SHP77 (cell line): ENCODE data around the gene EFCAB6.

Experiments
- DNase-seq, 2 experiments: peaks; one replicate each; lab custom pipeline; 2025; lab: John Stamatoyannopoulos, UW

The EFCAB6 gene

GRCh38 chr22:43749473-43749872, 62.6 kb downstream of the EFCAB6 start:
- DNase-seq = no peak

- no peak for DNase-seq
Measured at GRCh38 chr22:43747877-43748276, 64.2 kb downstream of the EFCAB6 start.

GRCh38 chr22:43747058-43747457, 65.0 kb downstream of the EFCAB6 start:
- DNase-seq = no peak

GRCh38 chr22:43745783-43746356, 66.2 kb downstream of the EFCAB6 start:
- DNase-seq = no peak

- DNase-seq = no peak
Measured at GRCh38 chr22:43745411-43745770, 66.7 kb downstream of the EFCAB6 start.

- DNase-seq = no peak
Measured at GRCh38 chr22:43744700-43745410, 67.2 kb downstream of the EFCAB6 start.

- no peak for DNase-seq
Measured at GRCh38 chr22:43743929-43744643, 68.0 kb downstream of the EFCAB6 start.

GRCh38 chr22:43743131-43743530, 69.0 kb downstream of the EFCAB6 start:
- DNase-seq = no peak

- DNase-seq = no peak
Measured at GRCh38 chr22:43742154-43742950, 69.8 kb downstream of the EFCAB6 start.

- DNase-seq = no peak
Measured at GRCh38 chr22:43740587-43741270, 71.4 kb downstream of the EFCAB6 start.

GRCh38 chr22:43739851-43740379, 72.2 kb downstream of the EFCAB6 start:
- DNase-seq = no peak

GRCh38 chr22:43737150-43737828, 74.8 kb downstream of the EFCAB6 start:
- no peak for DNase-seq

GRCh38 chr22:43736651-43737050, 75.5 kb downstream of the EFCAB6 start:
- DNase-seq = no peak

GRCh38 chr22:43734370-43735150, 77.5 kb downstream of the EFCAB6 start:
- no peak for DNase-seq

GRCh38 chr22:43733138-43733537, 79.0 kb downstream of the EFCAB6 start:
- DNase-seq = no peak

GRCh38 chr22:43731988-43732387, 80.1 kb downstream of the EFCAB6 start:
- no peak for DNase-seq

GRCh38 chr22:43726964-43727543, 85.1 kb downstream of the EFCAB6 start:
- no peak for DNase-seq

GRCh38 chr22:43726322-43726721, 85.8 kb downstream of the EFCAB6 start:
- no peak for DNase-seq

GRCh38 chr22:43723816-43724215, 88.3 kb downstream of the EFCAB6 start:
- DNase-seq = no peak

GRCh38 chr22:43722444-43722843, 89.7 kb downstream of the EFCAB6 start:
- DNase-seq = no peak
